Mucosa of stomach (tissue), 1 donor: ENCODE measurements around the gene KIF21A.
"Not testable (repeated sequence)": the region's sequence is repeated elsewhere in the genome, so short reads cannot be mapped to it uniquely, and the experiment has no call there.

ENCODE experiments used
- H3K27me3 ChIP-seq: one replicate; pipeline ENCODE4 v1.7.0; 2013; ENCODE audit warnings: mild to moderate bottlenecking, low read length; ENCODE audit not compliant: control insufficient read depth, insufficient read depth
- H3K36me3 ChIP-seq: one replicate; pipeline ENCODE4 v1.7.0; 2013; ENCODE audit warnings: low read length; ENCODE audit not compliant: control insufficient read depth, insufficient read depth
- H3K4me1 ChIP-seq: one replicate; pipeline ENCODE4 v1.7.0; 2013; ENCODE audit warnings: mild to moderate bottlenecking, low read length; ENCODE audit not compliant: control insufficient read depth, insufficient read depth
- H3K4me3 ChIP-seq: one replicate; pipeline ENCODE4 v1.7.0; 2013; ENCODE audit warnings: low read length
- H3K9ac ChIP-seq: one replicate; pipeline ENCODE4 v1.7.0; 2013; ENCODE audit warnings: mild to moderate bottlenecking, low read length, moderate library complexity
- H3K9me3 ChIP-seq: one replicate; pipeline ENCODE4 v1.7.0; 2013; ENCODE audit warnings: mild to moderate bottlenecking, low read length, moderate library complexity; ENCODE audit not compliant: control insufficient read depth
- donor health status: Pancreatic carcinoma.

KIF21A gene

DNA sequence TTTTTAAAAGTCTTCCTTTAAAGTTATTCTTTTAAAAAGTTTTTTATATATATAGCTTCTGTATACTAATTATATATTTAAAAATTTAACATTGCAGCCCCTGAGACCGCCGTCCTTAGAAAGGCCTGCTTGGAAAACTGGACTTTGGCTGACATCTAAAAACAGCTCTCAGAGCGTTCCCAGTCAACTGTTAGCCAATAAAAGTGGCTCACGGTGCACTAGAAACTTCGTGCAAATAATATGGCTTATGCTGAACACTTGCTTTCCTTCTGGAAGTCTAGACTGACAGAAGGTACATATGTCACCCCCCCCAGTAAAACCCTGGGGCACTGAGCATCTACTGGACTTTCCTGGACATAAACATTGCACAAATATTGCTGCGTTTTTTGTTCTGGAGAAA, 115.0 kb downstream of the KIF21A start:
- Histone ChIP-seq H3K9ac (no peak overlapping the region), H3K4me3 (no peak overlapping the region), H3K4me1 (no peaks in the 10 kb centered on the region), H3K36me3 (no peaks in the 10 kb centered on the region), H3K27me3 (no peaks in the 10 kb centered on the region), H3K9me3 (no peaks in the 10 kb centered on the region)

- Histone ChIP-seq H3K9me3 (no peaks in the 10 kb centered on the region), H3K4me1 (no peaks in the 10 kb centered on the region), H3K4me3 (no peak overlapping the region), H3K36me3 (no peaks in the 10 kb centered on the region), H3K27me3 (no peaks in the 10 kb centered on the region), H3K9ac (no peak overlapping the region)
Measured at GRCh38 chr12:39327510-39327909, 115.4 kb downstream of the KIF21A start.

DNA sequence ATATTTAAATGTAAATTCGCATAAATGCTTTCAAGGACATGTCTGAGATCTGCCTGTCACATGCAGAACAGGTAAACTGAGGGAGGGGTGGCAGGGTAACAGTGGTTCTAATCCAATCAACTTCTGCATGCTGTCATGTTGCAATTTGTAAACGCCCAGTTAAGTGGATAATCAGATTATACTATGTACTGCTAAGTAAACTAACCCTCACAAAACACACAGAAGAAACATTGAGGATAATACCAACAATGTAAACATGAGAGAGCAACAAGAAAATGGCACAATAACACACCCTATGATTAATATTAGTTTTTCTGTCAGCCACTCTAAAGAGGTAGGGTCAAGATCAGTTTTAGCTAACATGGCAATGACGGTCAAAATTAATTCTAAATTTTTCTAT, 123.7 kb downstream of the KIF21A start:
- Histone ChIP-seq H3K9me3 (no peaks in the 10 kb centered on the region), H3K4me1 (no peaks in the 10 kb centered on the region), H3K27me3 (no peaks in the 10 kb centered on the region), H3K4me3 (no peak overlapping the region), H3K9ac (no peak overlapping the region), H3K36me3 (no peaks in the 10 kb centered on the region)

DNA sequence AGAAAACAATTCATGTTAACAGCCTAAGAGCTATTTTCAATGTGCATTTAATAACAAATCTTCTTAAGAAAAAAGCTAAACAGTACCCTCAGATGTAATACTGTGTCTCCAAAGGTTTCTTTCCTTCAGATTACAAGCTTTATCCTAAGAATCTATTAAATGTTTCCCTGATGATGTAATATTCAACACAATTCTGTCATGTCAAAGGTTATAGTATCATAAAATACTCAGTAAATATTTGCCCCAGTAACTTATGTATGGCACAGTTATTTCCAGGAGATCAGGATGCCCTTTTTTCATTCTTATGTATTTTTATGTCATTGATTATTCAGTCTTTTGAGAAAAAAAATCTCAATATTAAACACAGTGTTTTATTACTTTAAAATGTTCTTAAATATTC, 128.4 kb downstream of the KIF21A start:
- Histone ChIP-seq H3K9me3 (no peaks in the 10 kb centered on the region), H3K4me3 (no peak overlapping the region), H3K36me3 (no peaks in the 10 kb centered on the region), H3K9ac (no peak overlapping the region), H3K27me3 (no peaks in the 10 kb centered on the region), H3K4me1 (no peaks in the 10 kb centered on the region)

- Histone ChIP-seq H3K9ac (no peak overlapping the region), H3K4me1 (no peaks in the 10 kb centered on the region), H3K36me3 (no peaks in the 10 kb centered on the region), H3K9me3 (no peaks in the 10 kb centered on the region), H3K27me3 (no peaks in the 10 kb centered on the region), H3K4me3 (no peak overlapping the region)
Measured at GRCh38 chr12:39309516-39309915, 133.4 kb downstream of the KIF21A start.

GRCh38 chr12:39301422-39301821, 141.5 kb downstream of the KIF21A start:
- Histone ChIP-seq H3K4me3 (no peak overlapping the region), H3K9me3 (no peaks in the 10 kb centered on the region), H3K36me3 (no peaks in the 10 kb centered on the region), H3K9ac (no peak overlapping the region), H3K27me3 (no peaks in the 10 kb centered on the region), H3K4me1 (no peaks in the 10 kb centered on the region)

DNA sequence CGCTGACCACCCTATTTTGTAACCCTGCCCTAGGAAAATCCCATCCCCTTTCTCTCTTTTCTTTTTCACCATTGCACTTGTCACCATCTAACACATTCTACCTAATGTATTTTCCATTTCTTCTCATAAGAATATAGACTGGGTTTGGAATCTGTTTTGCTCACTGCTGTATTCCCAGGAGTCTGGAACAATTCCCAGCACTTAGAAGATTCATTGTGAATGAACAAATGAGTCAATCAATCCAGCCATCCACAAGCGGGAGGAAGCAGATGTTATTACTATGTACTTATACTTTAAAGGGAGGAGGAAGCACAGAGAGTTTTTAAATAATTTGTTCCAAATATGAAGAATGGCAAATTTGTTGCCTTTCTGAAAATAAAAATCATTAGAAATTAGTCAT, 142.1 kb downstream of the KIF21A start:
- Histone ChIP-seq H3K4me1 (no peaks in the 10 kb centered on the region), H3K36me3 (no peaks in the 10 kb centered on the region), H3K9ac (no peak overlapping the region), H3K4me3 (no peak overlapping the region), H3K9me3 (no peaks in the 10 kb centered on the region), H3K27me3 (no peaks in the 10 kb centered on the region)

- no peak overlapping the region for H3K4me3 ChIP-seq
- H3K9ac ChIP-seq, result no peak overlapping the region
- no peaks in the 10 kb centered on the region for H3K36me3 ChIP-seq
- H3K9me3 ChIP-seq, result no peaks in the 10 kb centered on the region
- no peaks in the 10 kb centered on the region for H3K4me1 ChIP-seq
- H3K27me3 ChIP-seq, result no peaks in the 10 kb centered on the region
Measured at GRCh38 chr12:39297891-39298290, 145.0 kb downstream of the KIF21A start.

- no peaks in the 10 kb centered on the region for H3K9me3 ChIP-seq
- H3K4me3 ChIP-seq, result no peak overlapping the region
- no peak overlapping the region for H3K9ac ChIP-seq
- no peaks in the 10 kb centered on the region for H3K4me1 ChIP-seq
- no peaks in the 10 kb centered on the region for H3K27me3 ChIP-seq
- no peaks in the 10 kb centered on the region for H3K36me3 ChIP-seq
Measured at GRCh38 chr12:39296496-39296895, 146.4 kb downstream of the KIF21A start.

DNA sequence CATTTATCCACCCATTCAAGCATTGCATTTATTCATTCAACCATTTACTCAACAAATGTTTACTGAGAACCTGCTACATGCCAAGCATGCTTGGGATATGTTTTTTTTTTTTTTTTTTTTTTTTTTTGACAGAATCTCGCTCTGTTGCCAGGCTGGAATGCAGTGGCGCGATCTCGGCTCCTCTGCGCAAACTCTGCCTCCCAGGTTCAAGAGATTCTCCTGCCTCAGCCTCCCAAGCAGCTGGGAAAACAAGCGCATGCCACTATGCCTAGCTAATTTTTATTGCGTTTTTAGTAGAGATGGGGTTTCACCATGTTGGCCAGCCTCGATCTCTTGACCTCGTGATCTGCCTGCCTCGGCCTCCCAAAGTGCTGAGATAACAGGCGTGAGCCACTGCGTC, 147.3 kb downstream of the KIF21A start:
- not testable (repeated sequence) for H3K36me3 ChIP-seq, H3K9ac ChIP-seq, H3K27me3 ChIP-seq, H3K4me3 ChIP-seq, H3K9me3 ChIP-seq, H3K4me1 ChIP-seq

GRCh38 chr12:39294715-39295114, 148.2 kb downstream of the KIF21A start:
- no peaks in the 10 kb centered on the region for H3K4me1 ChIP-seq
- H3K36me3 ChIP-seq, result no peaks in the 10 kb centered on the region
- H3K9me3 ChIP-seq, result no peaks in the 10 kb centered on the region
- H3K9ac ChIP-seq, result no peak overlapping the region
- H3K4me3 ChIP-seq, result no peak overlapping the region
- no peaks in the 10 kb centered on the region for H3K27me3 ChIP-seq

DNA sequence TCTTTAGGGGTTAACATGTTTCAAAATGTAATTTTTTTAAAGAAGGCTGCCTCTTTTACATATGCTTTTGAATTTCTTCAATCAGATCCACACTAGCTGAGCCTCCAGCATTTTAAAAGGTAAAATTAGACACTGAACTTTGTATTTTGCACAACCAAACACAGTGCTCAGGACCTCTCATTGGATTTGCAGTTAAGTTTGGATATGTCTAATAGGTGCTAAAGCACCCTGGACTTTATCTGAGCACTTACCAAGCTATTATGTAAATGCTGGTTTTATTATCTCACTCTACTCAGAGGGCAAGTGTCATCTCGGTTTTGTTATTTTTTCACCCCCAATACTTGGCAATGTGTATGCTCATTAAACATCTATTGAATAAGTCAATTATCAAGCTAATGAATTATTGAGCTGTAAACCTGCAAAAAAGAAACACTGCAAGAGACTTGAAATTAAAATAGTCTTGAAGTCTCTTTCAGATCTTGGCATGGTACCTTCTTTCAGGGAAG, 150.7 kb downstream of the KIF21A start:
- no peaks in the 10 kb centered on the region for H3K27me3 ChIP-seq
- H3K4me1 ChIP-seq, result no peaks in the 10 kb centered on the region
- no peak overlapping the region for H3K4me3 ChIP-seq
- H3K36me3 ChIP-seq, result no peaks in the 10 kb centered on the region
- no peak overlapping the region for H3K9ac ChIP-seq
- H3K9me3 ChIP-seq, result no peaks in the 10 kb centered on the region

DNA sequence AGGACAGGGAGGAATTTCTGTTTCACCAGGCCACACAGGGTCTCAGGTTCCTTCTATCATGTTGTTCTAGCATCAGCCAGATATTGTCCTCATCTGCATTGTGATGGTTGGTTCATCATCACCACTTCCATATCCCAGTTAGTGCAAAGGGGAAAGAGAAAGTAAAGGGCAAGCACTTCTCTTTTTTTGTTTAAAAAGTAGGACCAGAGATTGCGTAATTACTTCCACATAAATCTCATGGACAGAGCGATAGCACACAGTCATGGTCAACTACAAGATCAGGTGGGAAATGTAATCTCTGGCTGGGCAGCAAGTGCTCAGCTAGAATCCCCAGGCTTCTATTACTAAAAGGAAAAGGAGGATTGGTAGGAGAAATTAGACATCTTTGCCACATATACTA, 155.1 kb downstream of the KIF21A start:
- Histone ChIP-seq H3K4me1 (no peaks in the 10 kb centered on the region), H3K36me3 (no peaks in the 10 kb centered on the region), H3K9me3 (no peaks in the 10 kb centered on the region), H3K4me3 (no peak overlapping the region), H3K9ac (no peak overlapping the region), H3K27me3 (no peaks in the 10 kb centered on the region)
